ENCODE measurements around the gene SPECC1L.

Gene SPECC1L

DNA sequence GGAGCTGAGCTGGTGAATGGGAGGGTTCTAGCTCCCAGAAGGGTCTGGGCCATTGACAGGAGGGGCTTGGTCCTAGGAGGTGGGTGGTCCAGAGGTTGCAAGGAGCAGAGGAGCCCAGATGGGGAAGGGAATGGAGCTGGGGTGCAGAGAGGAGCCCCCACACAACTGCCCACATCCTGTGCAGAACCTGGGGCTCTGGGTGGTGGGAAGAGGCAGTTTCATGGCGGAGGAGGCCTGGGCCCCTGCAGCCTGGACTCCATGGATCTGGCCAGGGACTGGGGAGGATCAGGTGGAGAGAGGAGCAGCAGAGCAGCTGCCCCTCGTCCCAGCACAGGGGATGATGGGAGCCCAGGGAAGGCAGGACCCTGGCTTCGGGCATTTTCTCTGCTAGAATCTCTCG is 155.8 kb downstream of the SPECC1L start:
- DNase-seq (ENCODE audit: low read depth in 2 of 3, low spot score in 1 of 3): no peak

DNA sequence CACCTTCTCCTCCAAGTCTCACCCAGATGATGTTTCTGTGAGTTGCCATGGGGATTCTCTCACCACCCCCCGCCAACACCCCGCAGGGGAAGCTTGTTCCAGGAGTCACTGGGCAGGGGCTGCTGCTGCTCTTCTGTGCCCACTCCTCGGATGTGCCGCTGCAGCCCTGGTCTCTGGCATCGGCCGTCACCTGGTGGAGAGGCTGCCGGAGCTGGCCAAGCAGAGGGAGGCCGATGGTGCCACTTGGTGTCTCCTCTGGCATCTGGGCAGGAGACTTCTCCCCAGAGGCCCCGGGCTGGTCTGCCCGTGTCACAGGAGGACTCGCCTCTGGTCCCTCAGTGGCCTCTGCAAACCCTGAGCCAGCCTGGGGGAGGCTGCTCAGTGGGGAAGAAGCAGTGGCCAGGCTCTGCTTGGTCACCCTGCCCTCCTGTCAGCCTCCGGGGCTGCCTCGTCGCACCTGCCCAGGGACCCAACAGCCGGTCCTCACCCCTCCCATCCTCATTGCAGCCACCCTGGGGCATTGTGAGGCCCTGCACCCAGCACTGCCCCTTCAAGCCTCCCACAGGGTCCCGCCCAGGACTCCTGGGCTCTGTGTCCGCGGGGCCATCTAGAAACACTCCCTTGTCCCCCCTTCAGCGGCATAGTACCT is 156.3 kb downstream of the SPECC1L start:
- no peak for DNase-seq (ENCODE audit: low read depth in 2 of 3, low spot score in 1 of 3)

DNA sequence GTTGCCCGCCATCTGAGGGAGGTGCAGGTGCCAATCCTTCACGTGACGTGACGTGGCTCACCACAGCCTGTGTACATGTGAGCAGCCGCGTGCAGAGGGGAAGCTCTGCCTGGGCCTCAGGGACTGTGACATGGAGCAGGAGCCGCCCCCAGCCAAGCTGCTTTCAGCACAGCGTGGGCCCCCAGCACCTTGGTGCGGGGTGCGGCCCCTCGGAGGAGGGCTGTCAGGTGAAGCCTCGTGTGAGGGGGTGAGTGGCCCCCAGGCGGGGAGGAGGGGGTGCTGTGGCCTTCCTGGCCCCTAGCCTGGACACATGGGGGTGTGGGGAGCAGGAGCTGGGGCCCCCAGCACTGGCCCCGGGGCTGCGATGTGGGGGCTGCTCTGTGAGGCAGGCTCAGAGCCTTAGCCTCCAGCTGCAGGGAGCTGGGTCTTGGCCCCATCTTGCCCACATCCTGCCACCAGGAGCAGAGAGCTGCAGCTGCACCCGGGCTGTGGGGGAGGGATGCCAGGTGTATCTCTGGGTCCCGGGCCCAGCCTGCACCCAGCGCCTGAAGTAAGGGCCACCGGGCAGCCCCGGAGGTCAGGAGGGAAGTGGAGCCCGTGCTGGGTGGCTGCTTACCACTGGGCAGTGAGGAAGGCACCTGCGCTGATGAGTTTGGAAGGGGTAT is 157.0 kb downstream of the SPECC1L start, which contains the start of gene ADORA2A:
TSS of gene ADORA2A (plus strand) at position 100 of the 665 bp plus-strand sequence. CDS start 5,806 bp downstream, outside the sequence.
- peak; percentile 67 to 74 (median 70) for DNase-seq (ENCODE audit: low read depth in 2 of 3, low spot score in 1 of 3)

DNA sequence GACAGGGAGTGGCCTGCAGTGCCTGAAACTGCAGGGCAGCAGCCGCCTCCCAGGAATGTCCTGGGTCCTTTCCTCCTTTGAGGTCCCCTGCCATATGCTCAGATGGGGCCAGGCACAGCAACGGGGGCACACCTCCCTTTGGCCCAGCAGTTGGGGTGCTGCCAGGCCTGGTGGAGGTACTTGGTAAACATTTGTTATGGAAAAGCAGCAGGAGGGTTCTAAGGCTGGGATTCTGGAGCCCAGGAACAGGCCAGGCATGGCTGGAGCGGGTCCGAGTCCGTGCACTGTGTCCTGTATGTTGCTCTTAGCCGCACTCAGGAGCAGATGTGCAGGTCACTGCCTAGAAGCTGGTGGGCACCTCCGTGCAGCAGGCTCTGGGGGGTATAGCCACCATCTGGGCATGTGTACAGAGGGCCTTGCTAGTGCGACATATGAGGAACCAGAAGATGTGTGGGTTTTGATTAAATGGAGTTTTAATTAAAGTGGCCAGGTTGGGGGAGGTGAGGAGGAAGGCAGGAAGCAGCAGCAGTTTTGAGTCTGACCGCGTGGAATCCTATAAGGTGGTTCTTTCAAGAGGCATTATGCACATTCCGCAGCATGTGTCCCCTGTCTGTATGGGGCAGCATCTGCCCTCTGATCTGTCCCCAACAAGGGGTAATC is 158.2 kb downstream of the SPECC1L start:
- DNase-seq (ENCODE audit: low read depth in 2 of 3, low spot score in 1 of 3): no peak

DNA sequence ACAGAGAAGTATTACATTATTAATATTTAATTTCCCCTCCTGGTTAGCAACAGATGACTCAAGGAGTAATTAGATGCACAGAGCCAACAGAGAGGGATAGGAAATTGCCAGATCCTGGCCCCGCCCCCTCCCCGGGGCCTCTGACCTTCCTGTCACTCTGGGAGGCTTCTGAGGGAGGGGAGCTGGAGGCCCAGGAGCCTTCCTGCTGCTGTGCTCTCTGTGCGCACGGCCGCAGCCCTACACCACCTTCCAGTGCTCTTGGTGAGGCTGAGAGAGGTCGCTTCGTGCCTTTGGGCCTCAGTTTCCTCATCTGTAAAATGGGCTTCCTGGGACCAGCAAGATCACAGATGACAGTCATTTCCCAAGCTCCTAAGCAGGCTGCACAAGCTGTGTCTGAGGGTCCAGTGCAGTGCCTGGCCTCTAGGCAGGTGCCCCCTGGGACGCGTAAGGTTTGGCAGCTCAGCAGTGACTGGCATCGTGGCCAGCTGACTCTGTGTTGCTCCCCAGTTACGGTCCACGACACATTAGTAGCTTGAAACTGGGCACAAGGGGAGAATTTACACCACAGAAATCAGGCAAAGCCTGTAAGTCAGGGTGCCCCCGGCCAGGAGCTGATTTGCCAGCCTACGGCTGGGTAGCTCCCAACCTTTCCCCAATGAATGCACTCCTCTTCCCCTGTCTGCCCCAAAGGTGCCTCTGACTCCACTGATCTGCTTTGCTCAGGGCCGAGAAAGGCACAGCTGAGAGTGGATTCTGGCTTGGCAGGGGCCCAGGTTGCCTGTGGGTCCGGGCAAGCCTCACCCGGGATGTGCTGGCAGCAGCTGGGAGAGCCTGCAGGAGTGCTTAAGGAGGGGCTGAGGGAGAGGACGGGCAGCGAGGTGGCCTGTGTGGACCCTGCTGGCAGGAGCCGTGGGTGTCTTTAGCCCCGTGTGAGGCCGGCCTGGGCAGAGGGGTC is 159.1 kb downstream of the SPECC1L start:
- peak; percentile 66 to 70 (median 67) for DNase-seq (ENCODE audit: low read depth in 2 of 3, low spot score in 1 of 3)

DNA sequence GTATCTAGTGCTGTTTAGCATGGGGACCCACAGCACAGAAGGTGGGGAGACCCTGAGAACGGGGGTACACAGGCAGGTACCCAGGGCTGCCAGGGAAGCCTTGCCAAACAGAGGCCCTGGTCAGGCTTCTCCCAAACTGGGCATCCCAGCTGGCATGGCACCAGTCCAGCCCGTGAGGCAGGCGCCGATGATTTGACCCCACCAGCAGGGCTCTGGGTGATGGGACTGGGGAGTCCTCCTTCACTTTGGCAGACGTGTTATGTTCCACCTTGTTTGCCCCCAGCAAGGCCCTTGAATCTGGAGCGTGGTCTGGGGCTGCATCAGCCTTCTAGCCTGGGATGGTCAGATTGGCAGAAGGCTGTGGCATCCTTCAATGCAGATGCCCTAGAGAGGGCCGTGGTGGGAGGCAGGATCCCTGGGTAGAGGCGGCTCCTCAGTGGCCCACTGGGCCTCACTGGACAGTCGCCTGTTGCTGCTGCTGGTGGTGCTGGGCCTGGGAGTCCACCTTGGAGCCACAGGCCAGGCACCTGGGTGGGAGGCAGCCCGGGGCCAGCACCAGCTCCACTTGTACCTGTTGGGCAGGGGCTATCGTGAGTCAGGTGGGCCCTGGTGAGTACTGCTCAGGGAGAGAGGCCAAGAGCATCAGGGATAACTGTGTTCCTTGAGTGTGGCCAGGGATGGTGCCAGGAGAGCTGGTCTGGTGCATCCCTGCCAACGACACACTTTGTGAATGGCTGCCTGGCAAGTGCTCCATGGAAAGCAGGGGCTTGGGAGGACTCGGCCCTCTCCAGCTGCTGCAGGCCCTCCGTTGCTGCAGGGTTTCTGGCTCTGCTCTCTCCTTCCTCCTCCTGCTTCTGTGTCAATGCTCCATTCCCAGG is 160.0 kb downstream of the SPECC1L start:
- no peak for DNase-seq (ENCODE audit: low read depth in 2 of 3, low spot score in 1 of 3)

DNA sequence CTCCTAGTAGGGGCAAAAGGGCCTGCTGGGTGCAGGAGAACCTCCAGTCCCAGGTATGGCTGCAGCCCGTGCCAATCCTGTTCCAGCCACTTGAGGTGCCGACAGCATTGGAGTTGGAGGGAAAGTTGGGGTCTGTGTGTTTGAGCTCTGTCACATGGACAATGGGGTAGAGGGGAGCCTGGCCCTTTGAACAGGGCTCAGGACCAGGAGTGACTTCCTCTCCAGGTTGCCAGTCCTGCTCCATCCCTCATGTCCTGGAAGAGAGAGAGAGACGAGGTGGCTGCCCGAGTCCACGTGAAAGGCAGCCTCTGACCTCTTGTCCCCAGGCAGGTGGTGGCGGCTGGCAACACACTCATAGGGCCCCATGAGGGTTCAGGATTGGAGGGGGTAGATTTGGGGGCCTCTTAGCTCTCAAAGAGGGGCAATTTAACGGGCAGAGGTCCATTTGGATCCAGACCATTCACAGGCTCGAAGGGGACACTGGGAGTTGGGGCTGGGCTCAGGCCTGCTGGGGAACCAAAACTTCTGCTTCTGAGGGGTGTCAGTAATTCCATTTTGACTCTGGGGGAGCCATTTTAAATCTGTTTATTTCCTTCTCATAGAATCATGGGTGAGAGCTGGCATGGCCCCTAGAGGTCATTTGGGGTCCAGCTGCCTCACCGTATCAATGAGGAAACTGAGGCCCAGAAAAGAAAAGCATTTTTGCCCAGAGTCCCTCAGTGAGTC is 160.8 kb downstream of the SPECC1L start:
- no peak for DNase-seq (ENCODE audit: low read depth in 2 of 3, low spot score in 1 of 3)

DNA sequence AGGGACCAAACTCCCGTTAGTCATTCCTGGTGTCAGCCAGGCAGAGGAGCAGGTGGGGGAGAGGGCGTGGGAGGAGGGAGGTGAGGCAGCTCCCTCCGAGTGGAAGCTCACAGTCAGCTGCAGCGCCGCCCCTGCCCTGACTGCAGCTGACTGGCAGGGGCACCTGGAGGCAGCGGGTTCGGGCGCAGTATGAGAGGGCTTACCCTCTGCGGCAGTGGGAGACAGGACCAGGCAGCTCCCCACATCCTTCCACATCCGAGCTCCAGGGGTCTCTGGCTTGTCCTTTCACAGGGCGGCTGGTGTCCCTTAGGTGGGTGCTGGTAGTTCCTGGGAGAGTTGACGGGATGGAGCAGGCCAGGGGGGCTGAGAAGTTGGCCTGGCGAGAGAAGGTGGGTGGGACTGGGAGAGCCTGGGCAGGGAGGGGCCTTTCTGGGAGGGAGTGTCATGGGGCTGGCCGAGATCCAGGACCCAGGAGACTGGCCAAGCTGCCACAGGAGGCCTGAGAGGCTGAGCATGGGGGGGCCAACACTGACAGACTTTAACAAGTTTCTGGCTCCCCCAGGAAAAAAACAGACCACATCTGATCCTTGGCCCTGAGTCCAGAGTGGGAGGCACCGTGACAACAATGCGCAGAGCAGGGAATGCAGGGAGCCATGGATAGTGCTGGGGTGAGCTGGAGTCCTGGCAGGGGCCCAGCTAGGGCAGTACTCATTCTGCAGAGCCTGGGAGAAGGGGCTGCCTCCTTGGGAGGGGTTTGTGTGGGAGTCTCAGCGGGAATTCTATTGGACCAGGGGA is 161.6 kb downstream of the SPECC1L start:
- DNase-seq (ENCODE audit: low read depth in 2 of 3, low spot score in 1 of 3): no peak

DNA sequence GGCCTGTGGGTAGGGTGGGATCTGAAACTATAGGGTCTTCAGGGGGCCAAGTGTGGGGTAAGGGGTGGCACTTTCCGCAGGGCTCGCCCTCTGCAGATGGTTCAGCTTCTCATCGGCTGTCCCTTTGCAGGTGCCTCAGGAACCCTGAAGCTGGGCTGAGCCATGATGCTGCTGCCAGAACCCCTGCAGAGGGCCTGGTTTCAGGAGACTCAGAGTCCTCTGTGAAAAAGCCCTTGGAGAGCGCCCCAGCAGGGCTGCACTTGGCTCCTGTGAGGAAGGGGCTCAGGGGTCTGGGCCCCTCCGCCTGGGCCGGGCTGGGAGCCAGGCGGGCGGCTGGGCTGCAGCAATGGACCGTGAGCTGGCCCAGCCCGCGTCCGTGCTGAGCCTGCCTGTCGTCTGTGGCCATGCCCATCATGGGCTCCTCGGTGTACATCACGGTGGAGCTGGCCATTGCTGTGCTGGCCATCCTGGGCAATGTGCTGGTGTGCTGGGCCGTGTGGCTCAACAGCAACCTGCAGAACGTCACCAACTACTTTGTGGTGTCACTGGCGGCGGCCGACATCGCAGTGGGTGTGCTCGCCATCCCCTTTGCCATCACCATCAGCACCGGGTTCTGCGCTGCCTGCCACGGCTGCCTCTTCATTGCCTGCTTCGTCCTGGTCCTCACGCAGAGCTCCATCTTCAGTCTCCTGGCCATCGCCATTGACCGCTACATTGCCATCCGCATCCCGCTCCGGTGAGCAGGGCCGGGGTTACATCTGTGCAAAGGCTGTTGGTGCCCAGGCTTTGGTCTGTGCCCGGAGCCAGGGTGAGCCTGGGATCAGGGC is 162.6 kb downstream of the SPECC1L start:
- no peak for DNase-seq (ENCODE audit: low read depth in 2 of 3, low spot score in 1 of 3)

DNA sequence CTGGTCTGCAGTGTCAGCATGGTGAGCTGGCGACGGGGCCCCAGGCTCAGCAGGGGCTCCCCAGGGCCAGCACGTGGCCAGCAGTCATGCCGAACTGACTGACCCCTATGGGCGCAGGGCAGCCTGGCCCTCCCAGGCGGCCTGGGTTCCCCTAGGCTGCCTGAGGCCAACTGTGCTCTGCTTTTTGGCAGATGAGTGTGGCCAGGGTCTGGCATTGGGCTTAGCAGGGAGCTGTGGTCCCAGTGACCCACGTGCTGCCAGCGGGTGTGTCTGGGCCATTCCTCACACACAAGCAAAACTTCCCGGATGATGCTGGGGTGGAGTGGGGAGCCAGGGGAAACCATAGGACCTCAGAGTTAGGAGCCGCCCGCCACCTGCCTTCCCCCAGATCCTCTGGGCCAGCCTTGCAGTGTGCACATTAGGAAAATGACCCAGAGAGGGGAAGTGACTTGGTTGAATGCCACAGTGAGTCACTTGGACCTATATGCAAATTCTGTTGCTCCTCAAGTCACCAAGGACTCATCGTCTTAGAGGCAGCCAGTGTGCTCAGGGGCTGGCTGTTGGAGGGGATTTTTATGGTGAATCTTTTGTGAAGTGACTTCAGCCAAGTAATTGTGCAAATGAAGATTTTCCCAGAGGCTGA is 163.3 kb downstream of the SPECC1L start:
- peak in 1 of 3 donors; percentile 60 for DNase-seq (ENCODE audit: low read depth in 2 of 3, low spot score in 1 of 3)

DNA sequence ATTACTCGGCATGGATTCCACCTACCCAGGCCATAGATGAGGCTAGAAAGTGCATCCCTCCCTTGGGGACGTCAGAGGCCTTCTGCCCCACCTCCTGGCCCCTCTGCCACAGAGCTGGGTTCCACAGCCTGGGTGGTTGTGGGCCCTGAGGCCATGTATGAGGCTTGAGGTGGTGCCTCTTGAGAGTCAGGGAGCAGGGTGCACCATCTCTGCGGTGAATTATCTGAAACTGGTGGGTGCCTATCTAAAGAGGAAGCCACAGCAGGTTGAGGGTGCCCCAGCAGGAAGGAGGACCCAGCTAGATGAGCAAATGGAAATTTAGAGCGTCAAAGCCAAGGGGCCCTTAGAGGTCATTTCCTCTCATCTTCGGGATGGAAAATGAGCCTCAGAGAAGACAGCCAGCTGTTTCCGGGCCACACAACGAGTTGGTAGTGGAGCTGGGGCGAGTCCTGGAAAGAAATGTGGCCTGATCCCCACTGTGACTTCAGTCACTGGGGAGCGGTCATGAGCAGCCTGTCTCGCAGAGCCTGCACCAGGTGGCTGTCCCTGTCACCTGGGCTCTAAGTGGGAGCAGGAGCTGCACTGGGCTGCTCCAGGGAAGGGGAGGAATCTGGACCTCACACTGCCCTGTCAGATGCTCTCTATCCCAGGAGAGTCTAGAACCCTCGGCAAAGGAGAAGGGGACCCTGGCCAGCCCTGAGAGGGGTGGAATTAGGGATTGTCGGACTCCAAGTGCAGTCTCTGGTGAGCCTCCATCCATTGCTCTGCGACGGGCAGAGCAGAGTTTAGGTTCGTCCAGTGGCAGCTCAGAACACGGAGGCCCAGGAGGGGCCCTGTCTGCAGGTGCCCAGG is 164.1 kb downstream of the SPECC1L start:
- peak; percentile 59 to 75 (median 73) for DNase-seq (ENCODE audit: low read depth in 2 of 3, low spot score in 1 of 3)

DNA sequence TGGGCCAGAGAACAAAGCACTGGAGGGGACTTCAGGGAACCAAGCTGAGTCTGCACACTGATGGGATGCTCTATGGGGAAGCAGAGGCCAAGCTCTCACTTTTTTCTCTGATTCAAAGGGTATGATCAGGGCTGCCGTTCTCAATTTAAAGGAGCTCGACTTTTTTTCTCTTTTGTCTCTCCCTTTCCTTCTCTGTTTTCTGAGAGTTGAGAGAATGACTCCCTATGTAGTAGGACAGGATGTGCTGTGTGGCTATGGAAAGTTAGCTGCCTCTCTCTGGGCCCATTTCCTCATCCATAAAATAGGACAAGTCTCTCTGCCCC is 164.7 kb downstream of the SPECC1L start:
- no peak for DNase-seq (ENCODE audit: low read depth in 2 of 3, low spot score in 1 of 3)

DNA sequence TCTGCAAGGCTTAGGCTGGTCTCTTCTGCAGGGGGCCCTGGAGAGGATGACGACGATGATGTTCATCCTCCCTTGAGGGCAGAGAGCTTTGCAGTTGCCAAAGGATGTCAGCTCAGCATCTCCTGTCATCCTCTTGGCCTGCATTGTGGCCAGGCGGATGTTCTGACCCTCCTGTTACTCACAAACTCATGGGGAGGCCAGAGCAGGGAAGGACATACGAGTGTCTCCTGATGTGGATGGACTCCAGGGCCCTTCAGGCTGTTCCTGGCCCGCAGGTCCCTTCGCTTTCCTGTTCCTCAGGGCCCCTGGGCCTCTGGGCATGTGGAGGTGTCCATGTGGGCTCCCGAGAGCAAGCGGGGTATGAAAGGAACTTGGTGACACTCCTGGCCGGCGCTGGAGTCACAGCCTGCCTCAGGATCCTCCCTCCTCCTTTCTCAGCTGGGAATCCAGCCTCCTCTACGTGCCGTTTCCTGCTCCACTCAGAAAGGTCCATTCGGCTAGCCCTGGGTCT is 165.3 kb downstream of the SPECC1L start:
- no peak for DNase-seq (ENCODE audit: low read depth in 2 of 3, low spot score in 1 of 3)

DNA sequence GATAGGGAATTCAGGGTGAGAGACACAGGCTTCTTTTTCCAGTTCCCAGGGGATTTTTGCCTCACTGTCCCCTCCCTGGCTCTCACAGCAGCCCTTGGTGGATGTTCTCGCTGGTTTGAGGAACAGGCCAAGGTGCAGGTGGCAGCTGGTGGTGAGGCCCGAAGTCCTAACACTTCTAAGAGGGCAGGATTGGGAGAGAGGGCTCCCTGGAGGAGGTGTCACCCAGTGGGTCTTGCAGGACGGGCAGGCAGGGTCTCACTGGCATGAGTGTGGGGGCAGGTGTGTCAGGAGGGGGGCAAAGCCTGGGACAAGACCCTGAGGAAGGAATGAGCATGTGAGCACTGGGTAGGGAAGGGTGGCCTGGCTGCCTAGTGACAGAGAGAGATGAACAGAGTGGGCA is 165.9 kb downstream of the SPECC1L start:
- DNase-seq (ENCODE audit: low read depth in 2 of 3, low spot score in 1 of 3): no peak

DNA sequence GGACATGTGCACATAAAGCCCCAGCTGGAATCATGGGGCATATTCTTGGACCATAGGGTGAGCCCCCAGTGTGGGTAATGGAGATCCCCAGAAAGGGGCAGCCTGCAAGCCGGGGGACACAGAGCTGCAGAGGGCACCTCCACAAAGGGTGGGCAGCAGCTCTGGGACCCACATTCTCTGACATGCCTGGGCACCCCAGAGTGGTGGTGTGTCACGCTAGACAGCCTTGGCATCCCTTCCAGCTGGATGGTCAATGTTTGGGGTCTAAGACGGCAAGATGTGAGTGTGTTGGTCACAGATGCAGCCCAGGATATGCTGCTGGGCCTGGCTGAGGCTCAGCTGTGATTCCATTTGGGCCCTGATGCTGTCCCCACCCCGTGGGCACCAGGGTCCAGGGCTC is 166.5 kb downstream of the SPECC1L start:
- no peak for DNase-seq (ENCODE audit: low read depth in 2 of 3, low spot score in 1 of 3)

DNA sequence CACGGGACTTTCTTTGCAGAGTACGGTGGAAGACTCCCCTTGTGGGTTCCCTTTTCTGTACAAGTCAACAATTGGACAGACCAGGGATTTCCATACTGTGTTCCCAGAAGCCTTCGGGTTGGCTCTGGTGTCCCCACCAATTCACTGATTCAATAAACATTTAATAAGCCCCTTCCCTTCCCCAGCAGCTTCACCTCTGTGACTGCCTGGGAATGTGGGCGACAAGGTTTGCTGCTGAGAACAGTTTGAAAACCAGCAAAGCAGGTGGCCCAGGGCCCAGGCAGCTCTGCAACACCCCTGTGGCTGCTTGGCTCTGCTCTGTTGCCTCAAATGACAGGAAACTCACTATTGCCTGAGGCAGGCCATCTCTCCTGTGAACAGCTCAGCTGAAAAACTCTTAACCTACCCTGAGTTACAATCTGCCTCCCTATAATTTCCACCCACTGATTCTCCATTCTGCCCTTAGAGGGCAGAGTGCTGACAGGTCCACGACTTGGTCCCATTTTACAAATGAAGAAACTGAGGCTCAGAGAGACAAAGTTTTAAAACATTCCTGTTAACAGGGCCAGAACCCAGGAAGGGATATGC is 167.2 kb downstream of the SPECC1L start:
- DNase-seq (ENCODE audit: low read depth in 2 of 3, low spot score in 1 of 3): no peak
